CD4-positive, alpha-beta T cell (primary cell): ENCODE measurements around the gene THEMIS. TPM values are rescaled to one million over a fixed set of nuclear protein-coding genes. Genes with fewer than 3 reads are reported as not detected.

Source experiments
- ATAC-seq: fragments of 200-7000 bp; cut with Tn5 transposase; one replicate; pipeline ENCODE4 v1.10.0; 2022; ENCODE audit warnings: mild to moderate bottlenecking; ENCODE audit not compliant: poor library complexity
- CTCF ChIA-PET: fragments of 350-600 bp; sonication (Branson Sonifier 250); formaldehyde crosslinking; loops from one replicate; lab custom pipeline; 2021; ENCODE audit warnings: antibody characterized with exemption, inconsistent platforms; lab: Charles Lee
- POLR2A ChIA-PET: fragments of 350-600 bp; sonication (Branson Sonifier 250); formaldehyde crosslinking; loops from one replicate; lab custom pipeline; 2021; ENCODE audit warnings: antibody characterized with exemption, inconsistent platforms; lab: Charles Lee
- DNase-seq, 14 experiments: peaks; one replicate each; pipeline ENCODE4 v3.0.0-alpha.2; 2013 to 2020; ENCODE audit warnings: mixed read lengths in 2 of 14
- H3K27ac ChIP-seq, 2 donors: one replicate each; pipeline versions ENCODE4 v1.5.1 to v1.7.0; 2013; ENCODE audit warnings: low read length in 2 of 2, low read depth in 1 of 2, mild to moderate bottlenecking in 1 of 2
- H3K27me3 ChIP-seq, 2 experiments: 1 replicate in 1 of 2; 2 replicates in 1 of 2; pipeline versions ENCODE4 v1.6.1 to v1.7.0; 2013; ENCODE audit warnings: low read length in 2 of 2, control low read depth in 1 of 2, mild to moderate bottlenecking in 1 of 2, moderate library complexity in 1 of 2; ENCODE audit not compliant: insufficient read depth in 2 of 2, control insufficient read depth in 1 of 2
- H3K36me3 ChIP-seq: one replicate; pipeline ENCODE4 v1.6.1; 2013; ENCODE audit warnings: low read length, control low read depth; ENCODE audit not compliant: insufficient read depth
- H3K4me1 ChIP-seq: one replicate; pipeline ENCODE4 v1.6.1; 2013; ENCODE audit warnings: low read length, control low read depth; ENCODE audit not compliant: insufficient read depth
- H3K4me3 ChIP-seq: one replicate; pipeline ENCODE4 v1.5.1; 2013; ENCODE audit warnings: mild to moderate bottlenecking, low read length, moderate library complexity
- H3K9me3 ChIP-seq, 2 experiments: 1 replicate in 1 of 2; 2 replicates in 1 of 2; pipeline versions ENCODE4 v1.6.1 to v1.7.0; 2013; ENCODE audit warnings: low read length in 2 of 2, mild to moderate bottlenecking in 2 of 2, control low read depth in 1 of 2, moderate library complexity in 1 of 2; ENCODE audit not compliant: control insufficient read depth in 1 of 2, insufficient read depth in 1 of 2
- H3K27ac Mint-ChIP-seq: one replicate; pipeline ENCODE4 v1.8.0; 2020; ENCODE audit warnings: mixed read lengths
- H3K27me3 Mint-ChIP-seq: one replicate; pipeline ENCODE4 v1.8.0; 2021; ENCODE audit warnings: mixed read lengths
- H3K36me3 Mint-ChIP-seq: one replicate; pipeline ENCODE4 v1.8.0; 2021; ENCODE audit warnings: low read depth, mixed read lengths
- H3K4me1 Mint-ChIP-seq: one replicate; pipeline ENCODE4 v1.8.0; 2021; ENCODE audit warnings: low read depth, mixed read lengths
- H3K4me3 Mint-ChIP-seq: one replicate; pipeline ENCODE4 v1.8.0; 2020; ENCODE audit warnings: mild to moderate bottlenecking, mixed read lengths
- H3K9me3 Mint-ChIP-seq: one replicate; pipeline ENCODE4 v1.8.0; 2020; ENCODE audit warnings: mixed read lengths
- CTCF ChIP-seq: fragments of 200-600 bp; IDR thresholded peaks from one replicate; pipeline ENCODE4 v1.8.0; 2022; ENCODE audit warnings: antibody characterized with exemption, mild to moderate bottlenecking
- intact Hi-C, 2 experiments: fragments of 100-400 bp; cut with DNase I in 1 of 2; cut with micrococcal nuclease in 1 of 2; formaldehyde crosslinking; loops; one replicate each; pipeline versions ENCODE4 v1.15.1 to v1.9.0; 2023 to 2025; cut with DNase I, micrococcal nuclease
- total RNA-seq, 174 experiments: library from RNA in 2 of 174; stranded (reverse) in 2 of 174; gene quantifications; one replicate each; pipeline ENCODE4 v1.2.3 and lab custom pipeline; 2021 to 2026

THEMIS gene
- total RNA-seq, 2 experiments from 2014 or later = 25.0 to 25.3 TPM

GRCh38 chr6:127794405-127794804 is 106.5 kb downstream of the THEMIS start:
- no peaks in the 10 kb centered on the region for H3K27me3 Mint-ChIP-seq
- peaks cover 86% of the 10 kb centered on the region for H3K4me1 Mint-ChIP-seq
- POLR2A ChIA-PET = interaction anchor here (0.9 to 1.8 kb wide), 3 partner anchors 10 to 140 kb away, joined by 3 read pairs; no protein-coding TSS in a partner anchor
- ATAC-seq = peak; percentile 70
- Histone ChIP-seq H3K27me3 (no peaks in the 10 kb centered on the region), H3K4me1 (peaks cover 32% of the 10 kb centered on the region), H3K27ac (no peak overlapping the region), H3K36me3 (peaks cover 13% of the 10 kb centered on the region), H3K4me3 (no peak overlapping the region), H3K9me3 (no peaks in the 10 kb centered on the region)
- no peak for TF ChIP-seq CTCF
- H3K27ac Mint-ChIP-seq = peak overlapping the region; percentile 80
- DNase-seq = peak in 1 of 14 experiments; percentile 35
- no peaks in the 10 kb centered on the region for H3K9me3 Mint-ChIP-seq
- peak overlapping the region; percentile 7 for H3K4me3 Mint-ChIP-seq
- H3K36me3 Mint-ChIP-seq = peaks cover 52% of the 10 kb centered on the region
- CTCF ChIA-PET = interaction anchor here (1.4 kb wide), 1 partner anchor 18 kb away, joined by 3 read pairs; no protein-coding TSS in a partner anchor
- intact Hi-C loops = loop anchor here in 1 of 2 experiments (5.0 kb wide), 1 partner anchor 47 kb away; no protein-coding TSS in a partner anchor

GRCh38 chr6:127793396-127793795 is 107.5 kb downstream of the THEMIS start:
- peak overlapping the region in 1 of 2 donors; percentile 14 for H3K27ac ChIP-seq
- H3K9me3 ChIP-seq = no peaks in the 10 kb centered on the region
- H3K4me1 ChIP-seq = peaks cover 32% of the 10 kb centered on the region
- H3K36me3 Mint-ChIP-seq = peaks cover 54% of the 10 kb centered on the region
- no peak for ATAC-seq
- H3K4me1 Mint-ChIP-seq = peaks cover 91% of the 10 kb centered on the region
- no peak overlapping the region for H3K4me3 ChIP-seq
- H3K27ac Mint-ChIP-seq = peak overlapping the region; percentile 80
- intact Hi-C loops = loop anchor here in 1 of 2 experiments (5.0 kb wide), 1 partner anchor 46 kb away; no protein-coding TSS in a partner anchor
- H3K27me3 ChIP-seq = no peaks in the 10 kb centered on the region
- DNase-seq = no peak
- peak overlapping the region; percentile 46 for H3K4me3 Mint-ChIP-seq
- no peaks in the 10 kb centered on the region for H3K9me3 Mint-ChIP-seq
- no peaks in the 10 kb centered on the region for H3K27me3 Mint-ChIP-seq
- CTCF ChIA-PET = interaction anchor here (0.9 to 1.4 kb wide), 3 partner anchors 17 to 554 kb away, joined by 3 read pairs; no protein-coding TSS in a partner anchor
- H3K36me3 ChIP-seq = peaks cover 13% of the 10 kb centered on the region
- TF ChIP-seq CTCF = no peak
- POLR2A ChIA-PET = interaction anchor here (1.4 to 1.8 kb wide), 3 partner anchors 11 to 107 kb away, joined by 3 to 4 read pairs (median 3); partner anchors contain the start of gene THEMIS

GRCh38 chr6:127792616-127793015 is 108.2 kb downstream of the THEMIS start:
- Mint-ChIP-seq H3K36me3 (peaks cover 51% of the 10 kb centered on the region), H3K4me3 (peak overlapping the region; percentile 46), H3K27ac (peak overlapping the region; percentile 80), H3K4me1 (peaks cover 94% of the 10 kb centered on the region), H3K27me3 (no peaks in the 10 kb centered on the region), H3K9me3 (no peaks in the 10 kb centered on the region)
- Histone ChIP-seq H3K27me3 (no peaks in the 10 kb centered on the region), H3K27ac (peak overlapping the region in 1 of 2 donors; percentile 14), H3K9me3 (no peaks in the 10 kb centered on the region), H3K4me3 (no peak overlapping the region), H3K4me1 (peaks cover 32% of the 10 kb centered on the region), H3K36me3 (peaks cover 13% of the 10 kb centered on the region)
- intact Hi-C loops = loop anchor here in 1 of 2 experiments (5.0 kb wide), 1 partner anchor 45 kb away; no protein-coding TSS in a partner anchor
- ChIA-PET POLR2A (interaction anchor here (1.0 to 1.8 kb wide), 7 partner anchors 11 to 142 kb away, joined by 3 to 4 read pairs (median 3); partner anchors contain the start of gene THEMIS), CTCF (interaction anchor here (0.9 to 1.0 kb wide), 2 partner anchors 25 to 555 kb away, joined by 3 read pairs; no protein-coding TSS in a partner anchor)
- no peak for TF ChIP-seq CTCF
- DNase-seq (peak in 3 of 14 experiments; percentile 36 to 41 (median 39)), ATAC-seq (peak; percentile 84)
